ENCODE data around the gene SPATS2. TPM values are rescaled to one million over a fixed set of nuclear protein-coding genes. Genes with fewer than 3 reads are reported as not detected.
"Not testable (repeated sequence)": the region's sequence is repeated elsewhere in the genome, so short reads cannot be mapped to it uniquely, and the experiment has no call there.

The SPATS2 gene
- total and polyA plus RNA-seq, 2 donors (not counting 3 experiments of a cell fraction or from before 2014, with no cell fraction given): 55.8 to 66.5 TPM

- Histone ChIP-seq H3K36me3 (ENCODE audit: control insufficient read depth in 2 of 2, extremely low read depth in 1 of 2, insufficient read depth in 2 of 2, low read length in 2 of 2) (no peaks in the 10 kb centered on the region), H3K9me3 (replicated peaks; ENCODE audit: control insufficient read depth, insufficient read depth, low read length) (no peaks in the 10 kb centered on the region), H3K4me1 (ENCODE audit: control insufficient read depth, extremely low read depth, insufficient read depth, low read length) (peaks cover 3% of the 10 kb centered on the region), H4K20me1 (replicated peaks; ENCODE audit: control insufficient read depth, extremely low read depth, insufficient read depth, low read length) (no peaks in the 10 kb centered on the region), H3K27me3 (ENCODE audit: control insufficient read depth in 2 of 2, insufficient read depth in 2 of 2, low read length in 2 of 2) (no peaks in the 10 kb centered on the region), H2AFZ (ENCODE audit: low read depth, low read length) (no peak overlapping the region), H3K9ac (replicated peaks; ENCODE audit: extremely low read depth, insufficient read depth, low read length) (no peak overlapping the region), H3K79me2 (ENCODE audit: control insufficient read depth, insufficient read depth, low read length) (peaks cover 63% of the 10 kb centered on the region), H3K4me2 (ENCODE audit: insufficient read depth, low read length) (no peak overlapping the region), H3K4me3 (replicated peaks in 1 of 3; ENCODE audit: insufficient read depth in 1 of 3, low read depth in 1 of 3, low read length in 3 of 3) (no peak overlapping the region), H3K27ac (ENCODE audit: insufficient read depth, low read depth, low read length) (no peak overlapping the region), H3K9me1 (replicated peaks; ENCODE audit: control insufficient read depth, extremely low read depth, insufficient read depth, low read length) (no peaks in the 10 kb centered on the region)
- intact Hi-C loops (cut with micrococcal nuclease): no loop called here
- POLR2A ChIA-PET: no interaction called here
- dilution Hi-C loops (cut with MboI; ENCODE audit: extremely low pct_ligation_motif_present, low sequenced_read_pairs): no loop called here
- CTCF ChIA-PET: interaction anchor here (1.0 to 1.9 kb wide), 3 partner anchors 27 to 85 kb away, joined by 3 to 4 read pairs (median 4); no protein-coding TSS in a partner anchor
- no TSS peak for BruUV-seq (replicated peaks)
- DNase-seq (ENCODE audit: low read depth, low spot score) (no peak), FAIRE-seq (no peak)
- TF ChIP-seq GATA2 (IDR thresholded peaks at IDR 0.05; ENCODE audit: insufficient read depth, insufficient read length, low read depth, low read length) (no peak), POLR2A (IDR thresholded peaks at IDR 0.05; ENCODE audit: low read depth, low read length) (no peak), JUN (IDR thresholded peaks at IDR 0.05; ENCODE audit: borderline replicate concordance, insufficient read depth, insufficient read length, low read depth) (no peak), EZH2 (IDR thresholded peaks at IDR 0.05; ENCODE audit: borderline replicate concordance, low read depth, low read length, severe bottlenecking) (no peak), FOS (IDR thresholded peaks at IDR 0.05; ENCODE audit: borderline replicate concordance, insufficient read depth, low read length) (no peak), MYC (IDR thresholded peaks at IDR 0.05; ENCODE audit: low read depth, low read length) (no peak), POLR2AphosphoS5 (IDR thresholded peaks at IDR 0.05; ENCODE audit: insufficient read depth, low read depth, low read length) (no peak)
- TF ChIP-seq, protein P1, sequence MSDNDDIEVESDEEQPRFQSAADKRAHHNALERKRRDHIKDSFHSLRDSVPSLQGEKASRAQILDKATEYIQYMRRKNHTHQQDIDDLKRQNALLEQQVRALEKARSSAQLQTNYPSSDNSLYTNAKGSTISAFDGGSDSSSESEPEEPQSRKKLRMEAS (IDR thresholded peaks at IDR 0.05; ENCODE audit: insufficient read depth, insufficient read length): no peak
- TF ChIP-seq, protein P2, sequence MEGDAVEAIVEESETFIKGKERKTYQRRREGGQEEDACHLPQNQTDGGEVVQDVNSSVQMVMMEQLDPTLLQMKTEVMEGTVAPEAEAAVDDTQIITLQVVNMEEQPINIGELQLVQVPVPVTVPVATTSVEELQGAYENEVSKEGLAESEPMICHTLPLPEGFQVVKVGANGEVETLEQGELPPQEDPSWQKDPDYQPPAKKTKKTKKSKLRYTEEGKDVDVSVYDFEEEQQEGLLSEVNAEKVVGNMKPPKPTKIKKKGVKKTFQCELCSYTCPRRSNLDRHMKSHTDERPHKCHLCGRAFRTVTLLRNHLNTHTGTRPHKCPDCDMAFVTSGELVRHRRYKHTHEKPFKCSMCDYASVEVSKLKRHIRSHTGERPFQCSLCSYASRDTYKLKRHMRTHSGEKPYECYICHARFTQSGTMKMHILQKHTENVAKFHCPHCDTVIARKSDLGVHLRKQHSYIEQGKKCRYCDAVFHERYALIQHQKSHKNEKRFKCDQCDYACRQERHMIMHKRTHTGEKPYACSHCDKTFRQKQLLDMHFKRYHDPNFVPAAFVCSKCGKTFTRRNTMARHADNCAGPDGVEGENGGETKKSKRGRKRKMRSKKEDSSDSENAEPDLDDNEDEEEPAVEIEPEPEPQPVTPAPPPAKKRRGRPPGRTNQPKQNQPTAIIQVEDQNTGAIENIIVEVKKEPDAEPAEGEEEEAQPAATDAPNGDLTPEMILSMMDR (IDR thresholded peaks at IDR 0.05; ENCODE audit: extremely low read depth in 1 of 2, insufficient read depth in 1 of 2, low read depth in 1 of 2, low read length in 2 of 2): no peak
These were observed 65.4 kb downstream of the SPATS2 start for GRCh38 chr12:49432616-49433015.

GRCh38 chr12:49436799-49437198 is 69.5 kb downstream of the SPATS2 start:
- CTCF ChIA-PET; H3K36me3 ChIP-seq (ENCODE audit: control insufficient read depth in 2 of 2, extremely low read depth in 1 of 2, insufficient read depth in 2 of 2, low read length in 2 of 2); H3K4me1 ChIP-seq (ENCODE audit: control insufficient read depth, extremely low read depth, insufficient read depth, low read length); H3K27ac ChIP-seq (ENCODE audit: insufficient read depth, low read depth, low read length); H4K20me1 ChIP-seq (replicated peaks; ENCODE audit: control insufficient read depth, extremely low read depth, insufficient read depth, low read length); FAIRE-seq; H3K9me1 ChIP-seq (replicated peaks; ENCODE audit: control insufficient read depth, extremely low read depth, insufficient read depth, low read length); H3K9ac ChIP-seq (replicated peaks; ENCODE audit: extremely low read depth, insufficient read depth, low read length); POLR2A ChIA-PET; H3K4me3 ChIP-seq (replicated peaks in 1 of 3; ENCODE audit: insufficient read depth in 1 of 3, low read depth in 1 of 3, low read length in 3 of 3); intact Hi-C loops (cut with micrococcal nuclease); dilution Hi-C loops (cut with MboI; ENCODE audit: extremely low pct_ligation_motif_present, low sequenced_read_pairs); BruUV-seq (replicated peaks); DNase-seq (ENCODE audit: low read depth, low spot score); H3K27me3 ChIP-seq (ENCODE audit: control insufficient read depth in 2 of 2, insufficient read depth in 2 of 2, low read length in 2 of 2); H2AFZ ChIP-seq (ENCODE audit: low read depth, low read length); H3K9me3 ChIP-seq (replicated peaks; ENCODE audit: control insufficient read depth, insufficient read depth, low read length); H3K4me2 ChIP-seq (ENCODE audit: insufficient read depth, low read length): not testable (repeated sequence)
- peaks cover 73% of the 10 kb centered on the region for H3K79me2 ChIP-seq (ENCODE audit: control insufficient read depth, insufficient read depth, low read length)

Data from endothelial cell of umbilical vein (primary cell).